Retina (tissue), 1 donor: Measurements from ENCODE around the gene CD247.

Experiments used
- DNase-seq: peaks from one replicate; pipeline ENCODE4 v3.0.0-alpha.2; 2016

Gene CD247

GRCh38 chr1:167431909-167432650, 86.2 kb downstream of the CD247 start:
- no peak for DNase-seq

- DNase-seq: peak; percentile 47
These were observed 86.9 kb downstream of the CD247 start for GRCh38 chr1:167431261-167431908.

DNA sequence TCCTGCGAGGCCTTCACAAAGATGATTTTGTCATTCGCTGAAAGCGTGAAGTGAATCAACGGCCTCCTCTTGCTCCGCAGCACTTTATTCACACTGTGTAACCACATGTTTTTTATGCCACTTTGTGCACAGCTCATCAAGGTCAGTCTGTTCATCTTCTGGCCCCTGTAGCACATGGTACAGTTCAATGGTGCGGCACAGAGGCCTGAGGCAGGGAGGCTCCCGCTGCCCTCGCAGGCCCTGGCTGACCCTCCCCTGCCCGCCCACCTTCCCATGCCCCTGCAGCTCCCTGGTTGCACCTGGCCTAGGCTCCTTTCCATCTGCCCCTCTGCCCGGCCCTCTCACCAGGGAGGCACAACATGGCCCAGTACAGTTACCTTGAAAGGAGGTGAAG, 87.5 kb downstream of the CD247 start:
- DNase-seq: peak; percentile 47

DNA sequence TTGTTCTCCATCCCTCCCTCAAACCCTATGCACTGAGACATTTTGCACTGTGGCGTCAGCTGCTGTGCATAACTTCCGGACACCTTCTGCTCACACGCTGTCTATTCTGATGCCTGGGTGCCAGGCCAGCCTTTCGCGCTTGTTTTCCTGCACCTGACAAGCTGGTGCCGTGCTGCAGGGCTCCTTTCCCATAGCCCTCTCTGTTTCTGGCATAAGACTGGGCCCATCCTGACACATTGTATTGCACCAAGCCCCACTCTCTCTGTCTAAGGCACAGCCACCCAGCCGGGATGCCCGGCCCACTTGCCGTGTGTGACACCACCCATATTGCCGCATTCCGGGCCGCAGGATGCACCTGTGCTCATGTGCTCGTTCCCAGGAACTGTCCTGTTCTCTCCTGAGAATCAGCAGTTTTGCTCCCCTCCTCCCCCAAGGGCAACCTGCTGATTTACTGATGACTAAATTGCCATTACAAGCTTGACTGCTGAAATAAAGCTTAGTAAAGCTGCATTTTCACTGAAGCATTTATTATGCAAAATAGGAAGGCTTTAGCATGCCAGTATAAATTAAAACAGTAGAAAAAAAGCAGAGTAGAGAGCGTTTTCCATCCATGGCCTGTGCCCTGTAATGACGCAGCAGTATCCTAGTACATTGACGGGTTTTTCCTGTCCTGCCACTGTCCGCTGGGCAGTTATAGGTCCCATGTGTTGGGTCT, 88.0 kb downstream of the CD247 start:
- peak; percentile 31 for DNase-seq

GRCh38 chr1:167429612-167430011, 88.7 kb downstream of the CD247 start:
- peak; percentile 39 for DNase-seq

DNA sequence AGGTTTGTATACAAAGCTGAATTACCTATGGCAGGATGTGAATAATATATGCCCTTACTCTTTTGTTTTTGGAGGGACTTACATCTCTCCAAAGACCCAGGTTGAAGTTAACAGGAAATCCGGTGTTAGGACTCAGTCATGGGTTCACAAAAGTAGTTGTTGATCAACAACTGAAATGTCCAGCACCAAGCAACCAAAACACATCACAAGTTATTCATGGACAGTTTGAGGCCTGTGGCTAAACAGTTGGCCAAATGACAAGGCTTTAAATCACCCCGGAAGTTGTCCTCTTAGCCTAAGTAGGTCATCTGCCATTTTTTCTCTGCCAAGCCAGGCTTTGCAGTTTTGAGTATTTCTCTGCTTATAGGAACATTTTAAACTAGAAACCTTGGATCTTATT, 89.9 kb downstream of the CD247 start:
- no peak for DNase-seq

GRCh38 chr1:167427848-167428247, 90.5 kb downstream of the CD247 start:
- no peak for DNase-seq

DNA sequence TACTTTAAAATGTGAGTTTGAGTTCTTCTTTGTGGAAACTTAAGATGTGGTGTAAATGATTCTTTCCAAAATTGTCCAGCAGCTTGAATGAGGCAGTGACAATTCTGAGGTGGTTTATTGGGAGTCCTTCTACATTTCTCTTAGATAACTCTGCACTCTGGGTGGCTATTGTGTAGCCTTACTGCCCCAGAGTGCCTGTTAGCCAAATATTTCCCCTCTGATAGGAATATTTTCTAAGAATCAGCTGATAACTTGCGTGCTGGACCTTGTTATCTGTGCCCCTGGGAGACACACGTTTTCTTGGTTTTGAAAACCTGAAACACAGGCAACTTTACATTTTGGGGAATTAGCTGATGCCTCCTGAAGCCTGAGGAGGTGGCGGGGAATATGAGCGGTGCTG, 91.6 kb downstream of the CD247 start:
- DNase-seq: no peak

DNA sequence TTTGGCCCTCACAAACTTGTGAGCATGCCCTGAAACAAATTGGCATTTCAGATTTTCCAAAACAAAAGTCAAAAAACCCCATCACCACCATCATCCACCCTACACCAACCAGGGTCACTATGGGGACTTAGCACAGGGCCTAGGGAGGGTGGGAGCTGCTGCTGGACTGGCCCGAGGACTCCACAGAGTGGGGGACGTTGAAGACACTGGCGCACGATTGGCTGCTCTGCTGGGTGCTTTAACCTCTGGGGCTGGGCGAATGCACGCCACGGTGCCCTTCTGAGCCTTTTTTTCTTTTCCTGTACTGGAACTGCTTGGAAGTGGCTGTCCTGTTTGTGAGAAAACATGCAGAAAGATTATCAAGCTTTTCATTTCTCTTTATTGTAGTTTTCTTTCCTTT, 92.8 kb downstream of the CD247 start:
- DNase-seq: no peak

DNA sequence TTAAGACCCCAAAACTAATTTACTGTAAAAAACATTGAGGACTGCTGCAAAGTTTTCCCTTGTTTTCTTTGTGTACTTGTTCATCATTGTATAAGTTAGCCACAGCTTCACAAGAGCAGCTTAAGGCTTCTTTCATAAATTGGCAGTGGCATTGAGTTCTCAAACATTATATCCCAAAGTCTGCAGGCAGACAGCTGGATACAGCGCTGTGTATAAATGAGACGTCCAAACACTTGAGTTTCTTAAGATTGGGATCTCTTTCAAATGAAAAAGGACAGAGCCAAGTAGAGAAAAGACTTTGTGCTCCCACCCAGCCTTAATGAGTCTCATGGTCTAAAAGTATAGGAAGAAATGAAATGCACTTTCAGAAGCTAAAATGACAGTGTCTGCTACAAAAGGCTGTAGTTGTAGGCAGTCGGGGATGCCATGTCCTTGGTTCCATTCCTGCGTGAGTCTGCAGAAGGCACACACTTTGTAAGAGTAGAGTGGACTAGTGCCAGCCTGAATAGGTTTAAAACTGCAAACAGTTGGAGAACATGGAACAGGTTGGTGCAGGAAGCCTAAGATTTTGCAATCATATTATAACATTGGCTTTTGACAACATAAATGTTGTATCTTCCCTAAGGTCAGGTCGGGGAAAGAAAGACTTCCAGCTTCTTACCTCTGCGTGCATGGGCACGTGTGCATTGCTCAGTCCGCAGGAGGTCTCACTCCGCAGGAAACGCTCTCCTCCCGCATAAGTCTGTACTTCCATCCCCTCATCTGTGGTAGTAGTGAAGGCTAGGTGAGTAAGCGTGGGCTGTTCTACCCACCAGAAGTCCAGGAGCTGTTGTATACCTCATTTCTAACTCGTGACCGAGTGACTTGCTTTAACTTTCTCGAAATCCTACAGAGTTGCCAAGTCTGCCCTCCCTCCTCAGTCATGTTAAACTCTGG, 94.4 kb downstream of the CD247 start:
- DNase-seq: no peak

DNA sequence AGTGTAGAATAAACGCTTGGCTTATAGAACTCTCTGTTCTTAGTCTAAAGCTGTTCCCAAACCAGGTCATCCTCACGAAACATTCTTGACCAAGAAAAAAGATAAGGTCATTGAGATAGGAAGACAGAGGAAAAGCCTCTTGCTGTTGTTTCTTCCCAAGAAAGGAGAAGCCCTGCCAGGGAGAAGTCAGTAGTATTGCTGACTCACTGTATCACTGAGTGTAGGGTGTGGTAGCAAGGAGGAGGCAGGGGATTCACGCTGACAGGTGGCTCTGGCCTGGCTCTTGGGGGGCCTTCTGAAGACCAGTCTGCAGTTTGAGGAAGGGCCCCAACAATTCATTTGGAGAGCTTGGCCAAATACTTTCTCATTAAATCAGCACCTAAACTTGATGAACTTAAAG, 97.8 kb downstream of the CD247 start:
- DNase-seq: no peak

- DNase-seq: no peak
These were observed 99.1 kb downstream of the CD247 start for GRCh38 chr1:167419245-167419644.

DNA sequence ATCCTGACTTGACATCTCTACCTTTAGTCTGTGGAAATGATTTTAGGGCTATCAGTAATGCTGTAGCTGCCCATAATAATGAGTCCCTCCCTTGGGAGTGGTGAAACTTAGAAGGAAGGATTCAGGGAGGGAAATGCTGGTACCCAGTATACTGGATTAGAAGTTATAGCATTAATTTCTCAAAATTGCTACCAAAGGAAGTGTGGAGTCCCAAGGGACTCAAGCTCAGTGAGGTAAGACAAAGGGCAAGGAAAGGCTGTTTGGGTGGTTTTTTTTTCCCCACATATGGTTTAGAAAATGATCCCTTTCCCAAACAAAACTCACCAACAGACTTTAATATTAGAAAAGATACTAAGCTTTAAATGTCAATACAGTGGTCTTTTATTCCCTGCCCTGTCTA, 99.9 kb downstream of the CD247 start:
- no peak for DNase-seq

DNA sequence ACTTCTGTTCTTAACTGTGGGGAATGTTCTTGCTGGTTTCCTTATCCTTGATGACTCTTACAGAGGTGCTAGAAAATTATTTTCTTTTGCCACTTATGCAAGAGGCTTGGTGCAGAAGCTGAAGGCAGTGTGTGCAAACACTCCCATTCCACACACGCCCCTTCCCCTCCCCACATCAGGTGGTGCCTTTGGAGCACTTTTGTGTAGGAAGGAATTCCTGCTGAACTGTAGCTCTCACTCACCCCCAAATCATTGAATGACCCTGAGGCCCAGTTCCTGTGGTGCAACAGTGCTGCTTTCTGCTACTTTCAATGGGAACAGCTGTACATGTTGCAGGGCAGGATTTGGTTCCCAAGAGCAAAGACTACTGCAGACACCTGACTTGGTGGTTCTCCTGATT, 101.8 kb downstream of the CD247 start:
- DNase-seq: no peak

- no peak for DNase-seq
These were observed 105.0 kb downstream of the CD247 start for GRCh38 chr1:167413328-167413727.

GRCh38 chr1:167412920-167413319, 105.4 kb downstream of the CD247 start:
- DNase-seq: no peak

- DNase-seq: no peak
These were observed 106.3 kb downstream of the CD247 start for GRCh38 chr1:167412072-167412471.

GRCh38 chr1:167409183-167409582, 109.1 kb downstream of the CD247 start:
- no peak for DNase-seq

- DNase-seq: no peak
These were observed 110.0 kb downstream of the CD247 start for GRCh38 chr1:167408355-167408754.

GRCh38 chr1:167404908-167405307, 113.4 kb downstream of the CD247 start:
- DNase-seq: no peak

DNA sequence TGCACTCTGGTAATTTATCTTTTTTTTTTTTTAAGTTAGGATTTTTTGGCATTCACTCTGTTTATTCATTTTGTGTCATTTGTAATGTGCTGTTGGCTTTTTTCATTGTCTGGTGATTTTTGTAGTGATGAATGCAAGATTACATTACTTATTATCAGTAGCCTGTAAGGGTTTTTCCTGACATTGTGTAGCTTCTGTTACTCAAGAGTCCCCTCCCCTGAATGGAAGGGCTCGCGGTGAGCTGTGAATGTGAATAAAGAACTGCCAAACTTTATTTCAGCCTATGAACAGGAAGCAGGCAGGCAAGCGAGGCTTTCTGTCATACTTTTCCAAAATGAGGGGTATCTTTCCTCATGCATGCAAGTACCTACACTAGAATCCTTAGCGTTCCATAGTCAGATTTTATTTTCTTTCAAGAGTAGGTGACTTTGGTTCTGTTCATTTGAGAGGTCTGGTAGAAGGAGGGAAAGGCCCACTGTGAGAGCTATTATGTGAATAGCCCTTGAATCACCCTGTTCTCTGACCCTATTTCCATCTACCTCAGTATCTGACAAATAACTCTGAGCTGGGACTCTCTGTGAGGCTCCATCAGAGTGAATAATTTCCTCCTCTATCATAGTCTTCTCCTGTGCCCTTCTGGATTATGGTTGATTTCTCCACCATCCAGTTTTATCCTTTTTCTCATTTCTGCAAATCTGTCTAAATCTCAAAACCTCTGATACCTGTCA, 114.0 kb downstream of the CD247 start:
- DNase-seq: no peak

DNA sequence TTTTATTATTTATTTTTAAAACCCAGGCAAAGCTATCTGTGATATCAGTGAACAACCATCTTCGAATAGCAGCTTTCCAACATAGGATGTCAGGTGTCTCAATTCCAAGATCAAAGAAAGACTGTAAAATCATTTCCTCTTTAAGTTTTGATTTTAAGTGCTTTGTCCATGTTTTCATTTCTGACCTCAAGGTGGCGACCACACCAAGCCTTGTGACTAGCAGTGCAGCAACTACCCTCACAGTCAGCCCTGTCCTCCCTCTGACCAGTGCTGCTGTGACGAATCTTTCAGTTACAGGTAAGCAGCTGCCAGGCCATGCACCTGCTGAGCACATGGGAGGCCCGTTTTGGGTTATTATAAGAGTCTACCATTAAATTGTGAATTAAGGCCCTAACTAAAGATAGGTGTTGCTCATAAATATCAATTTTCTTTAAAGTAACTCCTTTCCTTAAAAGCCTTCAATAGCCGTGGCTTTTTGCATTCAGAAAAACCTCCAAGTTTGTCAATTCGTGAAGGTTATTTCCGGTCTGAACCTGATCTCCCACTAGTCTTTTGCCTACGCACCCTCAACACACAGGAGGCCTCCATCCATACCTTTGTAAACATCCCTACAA, 117.0 kb downstream of the CD247 start:
- DNase-seq: peak; percentile 57
